Prostate gland (tissue), 2 donors: ENCODE measurements around the gene HMOX1.

Experiments
- POLR2A ChIP-seq: fragments of 450-650 bp; IDR thresholded peaks from one replicate; pipeline ENCODE4 v1.6.1; 2016; ENCODE audit warnings: antibody characterized with exemption, mild to moderate bottlenecking
- POLR2AphosphoS5 ChIP-seq: sonication (generic); formaldehyde crosslinking; IDR thresholded peaks from one replicate; pipeline ENCODE4 v1.6.1; 2017; ENCODE audit warnings: antibody characterized with exemption
- TF ChIP-seq, protein P1 (sequence below), 4 experiments: fragments of 200-600 bp in 2 of 4; fragments of 450-650 bp in 2 of 4; sonication (generic) in 2 of 4; IDR thresholded peaks; 1 replicate in 3 of 4; 2 replicates in 1 of 4; pipeline ENCODE4 v1.5.1; 2016 to 2019; ENCODE audit warnings: antibody characterized with exemption in 4 of 4, mild to moderate bottlenecking in 2 of 4, moderate library complexity in 2 of 4

- TF ChIP-seq, protein P1, sequence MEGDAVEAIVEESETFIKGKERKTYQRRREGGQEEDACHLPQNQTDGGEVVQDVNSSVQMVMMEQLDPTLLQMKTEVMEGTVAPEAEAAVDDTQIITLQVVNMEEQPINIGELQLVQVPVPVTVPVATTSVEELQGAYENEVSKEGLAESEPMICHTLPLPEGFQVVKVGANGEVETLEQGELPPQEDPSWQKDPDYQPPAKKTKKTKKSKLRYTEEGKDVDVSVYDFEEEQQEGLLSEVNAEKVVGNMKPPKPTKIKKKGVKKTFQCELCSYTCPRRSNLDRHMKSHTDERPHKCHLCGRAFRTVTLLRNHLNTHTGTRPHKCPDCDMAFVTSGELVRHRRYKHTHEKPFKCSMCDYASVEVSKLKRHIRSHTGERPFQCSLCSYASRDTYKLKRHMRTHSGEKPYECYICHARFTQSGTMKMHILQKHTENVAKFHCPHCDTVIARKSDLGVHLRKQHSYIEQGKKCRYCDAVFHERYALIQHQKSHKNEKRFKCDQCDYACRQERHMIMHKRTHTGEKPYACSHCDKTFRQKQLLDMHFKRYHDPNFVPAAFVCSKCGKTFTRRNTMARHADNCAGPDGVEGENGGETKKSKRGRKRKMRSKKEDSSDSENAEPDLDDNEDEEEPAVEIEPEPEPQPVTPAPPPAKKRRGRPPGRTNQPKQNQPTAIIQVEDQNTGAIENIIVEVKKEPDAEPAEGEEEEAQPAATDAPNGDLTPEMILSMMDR (IDR thresholded peaks at IDR 0.05), result no peak
- TF ChIP-seq POLR2A, result no peak
- TF ChIP-seq POLR2AphosphoS5, result no peak
Observed at GRCh38 chr22:35425971-35426800, 45.3 kb downstream of the HMOX1 start.
